HG03558 (cell line): ENCODE data around the gene CNGA4.
A peak's percentile ranks its signal among the peaks of the same experiment; 100 is the strongest.
"Not testable (repeated sequence)": the region's sequence is repeated elsewhere in the genome, so short reads cannot be mapped to it uniquely, and the experiment has no call there.

ENCODE experiments used
- ATAC-seq: cut with Tn5 transposase; IDR thresholded peaks from one replicate; pipeline ENCODE4 v1.9.1; 2021; ENCODE audit warnings: moderate number of reproducible peaks; ENCODE audit not compliant: unreplicated experiment; ENCODE audit errors: extremely low read depth

The CNGA4 gene

GRCh38 chr11:6223854-6224253 is 15.0 kb upstream of the CNGA4 start:
- no peak for ATAC-seq

GRCh38 chr11:6224421-6224820 is 14.5 kb upstream of the CNGA4 start:
- ATAC-seq: no peak

- no peak for ATAC-seq
Measured at GRCh38 chr11:6225024-6225423, 13.9 kb upstream of the CNGA4 start.

GRCh38 chr11:6225896-6226295 is 13.0 kb upstream of the CNGA4 start:
- no peak for ATAC-seq

- no peak for ATAC-seq
Measured at GRCh38 chr11:6228520-6228919, 10.4 kb upstream of the CNGA4 start.

- no peak for ATAC-seq
Measured at GRCh38 chr11:6229911-6230310, 9.0 kb upstream of the CNGA4 start.

- no peak for ATAC-seq
Measured at GRCh38 chr11:6232899-6233298, 6.0 kb upstream of the CNGA4 start.

GRCh38 chr11:6233984-6234386 is 4.9 kb upstream of the CNGA4 start:
- ATAC-seq: no peak

- ATAC-seq: peak; percentile 92
Measured at GRCh38 chr11:6234387-6235107, 4.3 kb upstream of the CNGA4 start, which contains the start of gene FHIP1B. TSS of gene FHIP1B (minus strand) at chr11:6234636. CDS start at chr11:6224516, 10,120 bp downstream.

GRCh38 chr11:6237266-6237665 is 1.6 kb upstream of the CNGA4 start:
- no peak for ATAC-seq

- ATAC-seq: no peak
Measured at GRCh38 chr11:6237761-6238302, 1.1 kb upstream of the CNGA4 start.

- no peak for ATAC-seq
Measured at GRCh38 chr11:6240139-6240538, 1.2 kb downstream of the CNGA4 start.

GRCh38 chr11:6240781-6241180 is 1.9 kb downstream of the CNGA4 start:
- no peak for ATAC-seq

GRCh38 chr11:6241316-6241715 is 2.4 kb downstream of the CNGA4 start:
- no peak for ATAC-seq

GRCh38 chr11:6245536-6245935 is 6.6 kb downstream of the CNGA4 start:
- ATAC-seq: no peak

GRCh38 chr11:6248248-6248647 is 9.4 kb downstream of the CNGA4 start:
- no peak for ATAC-seq

- ATAC-seq: not testable (repeated sequence)
Measured at GRCh38 chr11:6248897-6249296, 10.0 kb downstream of the CNGA4 start.

- ATAC-seq: no peak
Measured at GRCh38 chr11:6249770-6250555, 11.1 kb downstream of the CNGA4 start.

GRCh38 chr11:6251120-6251733 is 12.3 kb downstream of the CNGA4 start:
- no peak for ATAC-seq

- ATAC-seq: no peak
Measured at GRCh38 chr11:6251990-6252473, 13.1 kb downstream of the CNGA4 start.

GRCh38 chr11:6253197-6253596 is 14.3 kb downstream of the CNGA4 start:
- peak; percentile 63 for ATAC-seq
